Adrenal gland (tissue), 12 donors: ENCODE results near the gene CCDC201. TPM values are rescaled to one million over a fixed set of nuclear protein-coding genes. Genes with fewer than 3 reads are reported as not detected.

Source experiments
- DNase-seq, 7 donors: peaks; one replicate each; pipeline ENCODE4 v3.0.0-alpha.2; 2019 to 2020
- H3K27ac ChIP-seq, 5 donors: fragments of 200-600 bp; sonication (generic) in 4 of 5; 1 replicate in 3 of 5; 2 replicates in 2 of 5; pipeline versions ENCODE4 v1.5.1 to v1.8.0; 2016 to 2020; ENCODE audit warnings: mild to moderate bottlenecking in 1 of 5
- H3K27me3 ChIP-seq: fragments of 200-600 bp; 2 replicates; pipeline ENCODE4 v1.8.0; 2021
- H3K36me3 ChIP-seq, 2 donors: fragments of 200-600 bp; replicated peaks in 1 of 2; 1 replicate in 1 of 2; 2 replicates in 1 of 2; pipeline versions ENCODE4 v1.5.1 to v1.8.0; 2018 to 2022
- H3K4me1 ChIP-seq, 2 donors: fragments of 200-600 bp; replicated peaks in 1 of 2; 1 replicate in 1 of 2; 2 replicates in 1 of 2; pipeline versions ENCODE4 v1.5.1 to v1.8.0; 2018 to 2021
- H3K4me3 ChIP-seq, 4 donors: fragments of 200-600 bp; sonication (generic) in 3 of 4; one replicate each; pipeline ENCODE4 v1.5.1; 2016 to 2018
- H3K9me3 ChIP-seq, 3 donors: fragments of 200-600 bp; sonication (generic) in 1 of 3; replicated peaks in 1 of 3; 1 replicate in 2 of 3; 2 replicates in 1 of 3; pipeline versions ENCODE4 v1.5.1 to v1.8.0; 2016 to 2021
- CTCF ChIP-seq, 6 experiments: fragments of 450-650 bp in 4 of 6; fragments of 200-600 bp in 2 of 6; sonication (generic) in 1 of 6; IDR thresholded peaks; 1 replicate in 5 of 6; 2 replicates in 1 of 6; pipeline versions ENCODE4 v1.5.1 to v1.8.0; 2016 to 2021; ENCODE audit warnings: antibody characterized with exemption in 6 of 6, mild to moderate bottlenecking in 2 of 6, moderate library complexity in 1 of 6
- POLR2A ChIP-seq, 2 donors: fragments of 450-650 bp; IDR thresholded peaks; one replicate each; pipeline ENCODE4 v1.6.1; 2017; ENCODE audit warnings: antibody characterized with exemption in 2 of 2, mild to moderate bottlenecking in 2 of 2, moderate library complexity in 1 of 2
- WGBS, 4 donors: extraction: QIAGEN DNeasy Blood & Tissue Kit in 2 of 4; methylation state at CpG; one replicate each; pipeline versions ENCODE4 v1.1.5 to v1.1.7; 2013 to 2017; 5-methylcytosine and 5-hydroxymethylcytosine counted together
- intact Hi-C, 2 donors: fragments of 100-400 bp; cut with DNase I; formaldehyde crosslinking; loops; one replicate each; pipeline versions ENCODE4 v1.14.1 to v1.15.0; 2022 to 2023
- polyA plus RNA-seq, 3 donors: library from polyadenylated mRNA; stranded (reverse); fragments of 200-250 nt in 2 of 3; fragments of 350-450 nt in 1 of 3; fragmentation: Illumina TruSeq in 1 of 3; extraction: RNeasy Lipid Tissue Mini Kit (QIAGEN cat#74804) in 1 of 3; gene quantifications; one replicate each; pipeline ENCODE4 v1.2.3, GENCODE V29; 2013 to 2014
- total RNA-seq, 9 donors: library from RNA; depleted of rRNA in 4 of 9; stranded (reverse); fragments of >200 nt in 4 of 9; fragments of 120-200 nt in 1 of 9; fragmentation: NEBNext Ultra II Directional in 1 of 9; extraction: Animal tissue kit (Norgen Biotek cat#: 25700) in 1 of 9; gene quantifications; one replicate each; pipeline versions ENCODE4 v1.1.0 to v1.2.4, GENCODE V29; 2013 to 2023
- donor health status: healthy with polysubstance abuse.
- donor health status: Bipolar disorder and iron deficiency.
- donor health status: DM: yes; HTN: yes; CAD: no.
- donor health status: DM: no; HTN: no; CAD: no.
- donor health status: DM: no; HTN: no; CAD: no.
- donor health status: DM: yes; HTN: yes; CAD: no.

The CCDC201 gene
- total and polyA plus RNA-seq, 12 donors: not detected

- Histone ChIP-seq H3K27ac (peak overlapping the region in 1 of 5 donors; percentile 22), H3K4me1 (no peaks in the 10 kb centered on the region), H3K27me3 (no peaks in the 10 kb centered on the region), H3K36me3 (no peaks in the 10 kb centered on the region), H3K4me3 (no peak overlapping the region), H3K9me3 (peaks cover 0 to 10% (median 0%) of the 10 kb centered on the region in 3 donors)
- intact Hi-C loops: no loop called here
- TF ChIP-seq CTCF (IDR thresholded peaks at IDR 0.05) (no peak), POLR2A (IDR thresholded peaks at IDR 0.05) (no peak)
- DNase-seq: no peak
- 87 to 100% (median 94%) methylated on average over 3 to 8 of the region's 8 CpGs for WGBS, 4 donors
Observed at GRCh38 chr7:45874408-45875131, 1.7 kb upstream of the CCDC201 start.

- no peaks in the 10 kb centered on the region for H3K4me1 ChIP-seq
- no peak for TF ChIP-seq CTCF (IDR thresholded peaks at IDR 0.05)
- no peak for TF ChIP-seq POLR2A (IDR thresholded peaks at IDR 0.05)
- DNase-seq: no peak
- H3K36me3 ChIP-seq: no peaks in the 10 kb centered on the region
- intact Hi-C loops: no loop called here
- no peak overlapping the region for H3K4me3 ChIP-seq
- H3K27ac ChIP-seq: no peak overlapping the region
- H3K27me3 ChIP-seq: no peaks in the 10 kb centered on the region
- H3K9me3 ChIP-seq: no peaks in the 10 kb centered on the region
- WGBS, 4 donors: 87 to 91% (median 89%) methylated on average over 6 of the region's 6 CpGs
Observed at GRCh38 chr7:45873355-45873754, 473 bp upstream of the CCDC201 start.

GRCh38 chr7:45872116-45873034 lies 507 bp downstream of the CCDC201 start:
- intact Hi-C loops: no loop called here
- Histone ChIP-seq H3K4me3 (no peak overlapping the region), H3K9me3 (no peaks in the 10 kb centered on the region), H3K4me1 (no peaks in the 10 kb centered on the region), H3K36me3 (no peaks in the 10 kb centered on the region), H3K27ac (no peak overlapping the region), H3K27me3 (no peaks in the 10 kb centered on the region)
- no peak for DNase-seq
- TF ChIP-seq CTCF (IDR thresholded peaks at IDR 0.05): no peak
- TF ChIP-seq POLR2A (IDR thresholded peaks at IDR 0.05): no peak
- WGBS, 4 donors: 66 to 77% (median 72%) methylated on average over 9 to 10 of the region's 10 CpGs

DNA sequence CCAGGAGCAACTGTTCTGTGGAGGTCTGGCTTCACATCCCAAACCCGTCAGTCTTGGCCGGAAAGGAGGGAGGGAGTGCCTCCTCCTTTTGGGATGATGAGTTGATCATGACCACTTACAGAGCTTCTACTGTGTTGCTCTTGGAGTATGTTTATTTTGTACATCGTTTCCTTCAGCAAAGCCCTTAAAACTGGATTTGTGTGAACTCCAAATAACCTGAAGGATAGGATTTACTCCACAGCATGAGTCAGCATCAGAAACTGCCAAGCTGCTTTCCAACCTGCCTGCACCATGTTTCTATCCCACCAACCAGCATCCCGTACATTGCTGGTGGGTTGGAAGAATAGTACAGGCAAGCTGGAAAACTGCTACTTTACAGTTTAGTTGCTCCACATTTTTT lies 3.5 kb downstream of the CCDC201 start:
- Histone ChIP-seq H3K4me1 (no peaks in the 10 kb centered on the region), H3K9me3 (no peaks in the 10 kb centered on the region), H3K27ac (no peak overlapping the region), H3K4me3 (no peak overlapping the region), H3K36me3 (no peaks in the 10 kb centered on the region), H3K27me3 (no peaks in the 10 kb centered on the region)
- no peak for TF ChIP-seq POLR2A (IDR thresholded peaks at IDR 0.05)
- no peak for TF ChIP-seq CTCF (IDR thresholded peaks at IDR 0.05)
- no peak for DNase-seq
- intact Hi-C loops: loop anchor here in 1 of 2 donors (10.0 kb wide), 1 partner anchor 715 kb away; the partner anchor contains the start of gene RAMP3
- WGBS, 4 donors: 68 to 76% (median 69%) methylated on average over 4 of the region's 4 CpGs
